Measurements from ENCODE around the gene PSMA2.

Gene PSMA2

GRCh38 chr7:42931834-42932651 is at the start of gene PSMA2, which contains the start of gene MRPL32:
TSS of gene PSMA2 (minus strand) at chr7:42932174. CDS start at chr7:42932158, 16 bp downstream.
TSS of gene MRPL32 (plus strand) at chr7:42932376. CDS start at chr7:42932387, 11 bp downstream.
- peak; percentile 90 for DNase-seq

DNA sequence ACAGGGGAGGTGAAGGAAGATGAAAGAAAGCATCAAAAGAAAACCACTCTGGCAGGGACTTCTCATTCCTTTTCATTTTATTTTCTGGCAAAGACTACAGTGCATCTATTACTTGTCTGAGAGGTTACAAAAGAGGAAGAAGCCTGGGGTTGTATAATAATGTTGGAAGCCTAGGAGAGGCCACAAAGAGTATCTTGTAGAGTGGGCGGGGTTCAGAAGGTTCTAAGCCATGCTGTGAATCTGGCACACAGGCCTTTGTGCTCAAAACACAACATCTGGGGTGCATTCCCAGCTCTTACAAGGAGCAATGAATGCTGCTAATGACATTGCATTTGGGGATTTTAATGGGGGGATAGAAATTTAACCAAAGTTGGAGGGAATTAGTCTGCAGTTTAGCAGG is 49.6 kb upstream of the PSMA2 start:
- DNase-seq: no peak

DNA sequence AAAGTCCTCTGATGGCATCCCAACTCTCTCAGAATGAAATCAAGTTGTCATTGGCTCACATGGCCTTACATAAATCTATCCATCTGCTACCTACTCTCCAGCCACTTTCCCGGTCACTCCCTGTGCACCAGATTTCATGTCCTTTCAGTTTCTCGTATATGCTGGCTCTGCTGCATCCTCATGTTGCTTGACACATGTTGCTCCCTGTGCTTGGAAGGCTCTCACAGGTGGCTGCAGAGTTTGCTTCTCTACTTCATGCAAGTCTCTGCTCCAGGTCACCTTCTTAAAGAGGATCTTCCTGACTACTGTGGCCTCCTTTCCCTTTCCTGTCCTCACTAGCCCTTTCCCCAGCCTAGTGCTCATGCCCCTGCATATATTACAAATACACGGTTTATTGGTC is 48.5 kb upstream of the PSMA2 start:
- no peak for DNase-seq

GRCh38 chr7:42980084-42980483 is 48.1 kb upstream of the PSMA2 start:
- DNase-seq: no peak

- no peak for DNase-seq
Measured at GRCh38 chr7:42978496-42978895, 46.5 kb upstream of the PSMA2 start.

DNA sequence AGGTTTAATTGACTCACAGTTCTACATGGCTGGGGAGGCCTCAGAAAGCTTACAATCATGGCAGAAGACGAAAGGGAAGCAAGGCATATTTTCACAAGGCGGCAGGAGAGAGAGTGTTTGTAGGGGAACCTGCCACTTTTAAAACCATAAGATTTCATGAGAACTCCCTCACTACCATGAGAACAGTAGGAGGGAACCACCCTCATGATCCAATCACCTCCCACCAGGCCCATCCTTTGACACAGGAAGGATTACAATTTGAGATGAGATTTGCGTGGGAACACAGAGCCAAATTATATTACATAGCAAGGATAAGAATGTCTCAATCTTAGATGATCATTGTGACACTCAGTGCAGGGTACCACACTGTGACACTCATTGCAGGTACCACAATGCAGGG is 44.4 kb upstream of the PSMA2 start:
- no peak for DNase-seq

GRCh38 chr7:42972699-42973500 is 40.9 kb upstream of the PSMA2 start:
- no peak for DNase-seq

GRCh38 chr7:42967391-42967790 is 35.4 kb upstream of the PSMA2 start:
- DNase-seq: no peak

DNA sequence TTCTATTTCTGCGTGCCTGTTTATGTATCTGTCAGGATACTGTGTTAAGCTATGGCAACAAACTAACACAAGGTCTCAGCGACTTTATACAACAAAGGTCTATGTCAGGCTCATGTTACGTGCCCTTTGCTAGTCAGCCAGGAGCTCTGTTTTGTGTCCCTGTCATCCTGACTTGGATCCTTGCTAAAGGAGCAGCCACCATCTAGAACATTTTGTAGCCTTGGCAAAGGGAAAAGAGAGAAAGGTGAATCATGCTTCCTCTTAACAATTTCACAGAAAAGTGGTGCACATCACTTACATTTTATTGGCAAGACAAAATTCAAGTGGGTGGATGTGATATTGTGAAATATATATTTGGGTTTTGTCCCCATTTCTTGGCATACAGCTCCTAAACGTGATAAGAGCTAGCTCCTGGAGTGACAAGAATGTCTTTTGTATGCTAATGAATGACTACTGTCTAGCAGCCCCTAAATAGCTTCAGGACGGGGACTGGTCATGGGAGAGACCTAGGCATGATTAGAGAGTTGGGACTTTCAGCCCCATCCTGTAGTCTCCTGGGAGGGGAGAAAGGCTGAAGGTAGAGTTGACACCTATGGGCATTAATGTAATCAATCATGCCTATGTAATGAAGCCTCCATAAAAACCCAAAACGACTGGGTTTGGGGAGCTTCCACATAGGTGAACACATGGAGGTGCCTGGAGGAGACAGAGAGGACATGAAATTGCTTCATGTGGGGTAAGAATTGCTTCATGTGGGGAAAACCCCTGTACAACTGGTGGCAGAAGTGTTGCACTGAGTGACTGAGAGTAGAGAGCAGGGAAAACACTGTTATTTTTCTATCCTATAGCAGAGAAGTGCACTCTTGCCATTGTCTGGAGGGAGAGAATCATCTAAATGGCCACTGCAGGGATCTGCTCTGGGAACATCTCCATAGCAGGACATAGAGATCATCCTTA is 33.2 kb upstream of the PSMA2 start:
- DNase-seq: no peak

DNA sequence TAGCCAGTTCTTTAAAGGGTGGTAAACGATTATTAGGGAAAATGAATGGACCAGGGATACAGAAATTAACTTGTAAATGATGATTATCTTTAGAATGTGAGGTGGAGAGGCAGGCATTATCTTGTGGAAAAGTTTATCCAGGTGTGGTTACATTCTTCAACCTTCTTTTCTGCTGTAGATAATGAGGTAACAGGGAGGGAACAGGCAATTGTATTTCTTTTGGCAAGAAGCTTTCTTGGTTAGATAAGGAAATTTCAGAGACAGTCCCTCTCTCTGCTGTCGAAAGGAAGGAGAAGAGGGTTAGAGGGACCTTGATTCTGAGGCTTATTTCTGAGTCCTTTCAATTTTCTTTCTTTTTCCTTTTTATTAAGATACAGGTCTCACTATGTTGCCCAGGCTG is 32.3 kb upstream of the PSMA2 start:
- DNase-seq: no peak

- no peak for DNase-seq
Measured at GRCh38 chr7:42961170-42961569, 29.2 kb upstream of the PSMA2 start.

- DNase-seq: no peak
Measured at GRCh38 chr7:42960762-42961161, 28.8 kb upstream of the PSMA2 start.

GRCh38 chr7:42959549-42959948 is 27.6 kb upstream of the PSMA2 start:
- no peak for DNase-seq

GRCh38 chr7:42956062-42956461 is 24.1 kb upstream of the PSMA2 start:
- no peak for DNase-seq

- no peak for DNase-seq
Measured at GRCh38 chr7:42953994-42954393, 22.0 kb upstream of the PSMA2 start.

- DNase-seq: no peak
Measured at GRCh38 chr7:42952328-42952727, 20.4 kb upstream of the PSMA2 start.

DNA sequence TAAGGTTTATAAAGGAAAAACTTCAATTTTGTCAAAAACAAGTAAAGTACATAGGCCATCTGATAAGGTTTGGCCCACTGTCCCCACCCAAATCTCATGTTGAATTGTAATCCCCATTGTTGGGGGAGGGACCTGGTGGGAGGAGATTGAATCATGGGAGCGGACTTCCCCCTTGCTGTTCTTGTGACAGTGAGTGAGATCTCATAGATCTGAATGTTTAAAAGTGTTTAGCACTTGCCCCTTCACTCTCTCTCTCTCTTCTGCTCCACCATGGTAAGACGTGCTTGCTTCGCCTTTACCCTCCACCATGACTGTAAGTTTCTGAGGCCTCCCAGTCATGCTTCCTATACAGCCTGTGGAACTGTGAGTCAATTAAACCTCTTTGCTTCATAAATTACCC is 18.4 kb upstream of the PSMA2 start:
- no peak for DNase-seq

DNA sequence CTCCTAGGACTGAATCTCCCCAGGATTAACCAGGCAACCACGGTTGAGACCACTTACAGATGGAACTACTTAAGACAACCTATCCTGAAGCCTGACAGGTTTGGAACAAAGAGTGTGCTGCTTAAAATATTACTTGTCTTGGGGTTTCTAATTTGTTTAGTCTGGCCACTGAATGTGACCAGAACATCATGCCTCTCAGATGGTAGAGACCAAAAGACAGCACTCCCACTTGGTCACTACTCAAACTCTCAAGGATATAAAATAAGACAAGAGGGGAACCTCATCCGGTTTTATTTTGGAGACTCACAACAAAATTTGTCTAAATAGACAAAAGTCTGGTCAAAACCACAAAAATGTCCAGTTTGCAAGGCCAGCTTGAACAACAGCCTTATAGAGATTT is 15.5 kb upstream of the PSMA2 start:
- no peak for DNase-seq

DNA sequence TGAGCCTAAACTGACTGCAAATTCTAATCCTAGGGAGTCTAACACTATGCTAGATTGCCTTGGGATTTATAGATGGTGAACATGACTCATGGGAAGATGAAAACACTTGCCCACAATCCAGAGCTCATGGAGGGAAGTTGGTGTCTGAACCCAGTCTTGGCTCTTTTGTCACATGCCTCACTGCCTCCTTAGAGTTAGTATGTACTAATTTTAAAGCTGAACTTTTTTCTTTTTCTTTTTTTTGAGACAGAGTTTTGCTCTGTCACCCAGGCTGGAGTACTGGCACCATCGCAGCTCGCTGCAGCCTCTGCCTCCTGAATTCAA is 14.6 kb upstream of the PSMA2 start:
- DNase-seq: no peak

- no peak for DNase-seq
Measured at GRCh38 chr7:42945821-42946626, 14.1 kb upstream of the PSMA2 start.

GRCh38 chr7:42940985-42941847 is 9.2 kb upstream of the PSMA2 start:
- DNase-seq: peak; percentile 80

All from activated CD4-positive, alpha-beta T cell treated with anti-CD3 and anti-CD28 coated beads, Interleukin-2, amount 50 U/mL, for 1 hour (primary cell).